IMR-90 (cell line): Measurements from ENCODE around the gene PHC1. TPM values are rescaled to one million over a fixed set of nuclear protein-coding genes. Genes with fewer than 3 reads are reported as not detected.

Experiments used
- ATAC-seq: fragments of 200-7000 bp; cut with Tn5 transposase; 2 replicates; pipeline ENCODE4 v1.9.1; 2020; ENCODE audit warnings: low read depth, mild to moderate bottlenecking, moderate library complexity
- BruUV-seq: library from RNA; stranded (reverse); fragments of 400-500 nt; replicated peaks from 2 replicates; lab custom pipeline; 2021; lab: Mats Ljungman, UMichigan
- CTCF ChIA-PET: fragments of 300-600 bp; formaldehyde crosslinking; extraction: SDS; loops from one replicate; lab custom pipeline; 2021; ENCODE audit warnings: antibody characterized with exemption; lab: Yijun Ruan, JAX
- POLR2A ChIA-PET: fragments of 300-600 bp; sonication (Branson Sonifier 250); formaldehyde crosslinking; loops from one replicate; lab custom pipeline; 2022; ENCODE audit warnings: antibody characterized with exemption; ENCODE audit not compliant: unreplicated experiment; lab: Charles Lee
- DNase-seq: peaks from one replicate; pipeline ENCODE4 v3.0.0; 2013
- H2AFZ ChIP-seq: replicated peaks from 2 replicates; pipeline ENCODE3; 2013; ENCODE audit warnings: low read length, mild to moderate bottlenecking; ENCODE audit not compliant: poor library complexity
- H2AK5ac ChIP-seq: 2 replicates; pipeline ENCODE4 v1.6.1; 2013; ENCODE audit warnings: low read depth, low read length, inconsistent platforms
- H2AK9ac ChIP-seq: replicated peaks from 2 replicates; pipeline ENCODE3; 2013; ENCODE audit warnings: mild to moderate bottlenecking, low read depth, low read length, moderate library complexity; ENCODE audit not compliant: poor library complexity
- H2BK120ac ChIP-seq: 2 replicates; pipeline ENCODE4 v1.6.1; 2013; ENCODE audit warnings: low read depth, low read length, inconsistent platforms
- H2BK15ac ChIP-seq: 3 replicates; pipeline ENCODE4 v1.6.1; 2013; ENCODE audit warnings: low read depth, low read length, inconsistent platforms
- H2BK20ac ChIP-seq: 2 replicates; pipeline ENCODE4 v1.6.1; 2013; ENCODE audit warnings: low read depth, mild to moderate bottlenecking, inconsistent platforms, low read length, moderate library complexity
- H2BK5ac ChIP-seq: 2 replicates; pipeline ENCODE4 v1.6.1; 2013; ENCODE audit warnings: mild to moderate bottlenecking, low read depth, low read length, inconsistent platforms; ENCODE audit not compliant: poor library complexity, severe bottlenecking
- H3K14ac ChIP-seq: replicated peaks from 2 replicates; pipeline ENCODE4 v1.6.1; 2013; ENCODE audit warnings: low read depth, low read length, inconsistent platforms
- H3K18ac ChIP-seq: 2 replicates; pipeline ENCODE4 v1.6.1; 2013; ENCODE audit warnings: low read depth, low read length, control low read depth
- H3K23ac ChIP-seq: 2 replicates; pipeline ENCODE4 v1.6.1; 2013; ENCODE audit warnings: low read depth, low read length, inconsistent platforms
- H3K27ac ChIP-seq: 2 replicates; pipeline ENCODE4 v1.5.1; 2013; ENCODE audit warnings: mild to moderate bottlenecking, control low read depth, low read length; ENCODE audit not compliant: insufficient read depth
- H3K27me3 ChIP-seq: 2 replicates; pipeline ENCODE4 v1.6.1; 2013; ENCODE audit warnings: low read length; ENCODE audit not compliant: control insufficient read depth, insufficient read depth
- H3K36me3 ChIP-seq: 2 replicates; pipeline ENCODE4 v1.6.1; 2013; ENCODE audit warnings: low read length, mixed read lengths; ENCODE audit not compliant: control insufficient read depth, insufficient read depth
- H3K4ac ChIP-seq: 2 replicates; pipeline ENCODE4 v1.6.1; 2013; ENCODE audit warnings: low read depth, low read length, inconsistent platforms
- H3K4me1 ChIP-seq: 2 replicates; pipeline ENCODE4 v1.6.1; 2013; ENCODE audit warnings: low read length, mixed read lengths; ENCODE audit not compliant: control insufficient read depth, insufficient read depth
- H3K4me2 ChIP-seq: 2 replicates; pipeline ENCODE4 v1.6.1; 2013; ENCODE audit warnings: low read depth, mild to moderate bottlenecking, control low read depth, low read length, moderate library complexity
- H3K4me3 ChIP-seq: 2 replicates; pipeline ENCODE4 v1.5.1; 2013; ENCODE audit warnings: low read depth, mild to moderate bottlenecking, control low read depth, low read length, moderate library complexity; ENCODE audit not compliant: insufficient read depth
- H3K56ac ChIP-seq: 2 replicates; pipeline ENCODE4 v1.6.1; 2013; ENCODE audit warnings: low read length, inconsistent platforms; ENCODE audit not compliant: insufficient read depth; ENCODE audit errors: extremely low read depth
- H3K79me1 ChIP-seq, 2 experiments: 2 replicates each; pipeline ENCODE4 v1.6.1; 2013; ENCODE audit warnings: low read length in 2 of 2, inconsistent platforms in 1 of 2, low read depth in 1 of 2
- H3K9ac ChIP-seq: 2 replicates; pipeline ENCODE4 v1.6.1; 2013; ENCODE audit warnings: low read depth, low read length, control low read depth
- H3K9me1 ChIP-seq: 2 replicates; pipeline ENCODE4 v1.6.1; 2013; ENCODE audit warnings: low read length, inconsistent platforms; ENCODE audit not compliant: insufficient read depth
- H3K9me3 ChIP-seq: 2 replicates; pipeline ENCODE4 v1.6.1; 2013; ENCODE audit warnings: low read length; ENCODE audit not compliant: control insufficient read depth, insufficient read depth
- H4K20me1 ChIP-seq: 2 replicates; pipeline ENCODE4 v1.6.1; 2013; ENCODE audit warnings: low read length, inconsistent platforms; ENCODE audit not compliant: insufficient read depth
- H4K5ac ChIP-seq: 2 replicates; pipeline ENCODE4 v1.6.1; 2013; ENCODE audit warnings: mild to moderate bottlenecking, low read depth, low read length, control low read depth
- H4K8ac ChIP-seq, 2 experiments: 2 replicates each; pipeline ENCODE4 v1.6.1; 2013; ENCODE audit warnings: low read depth in 2 of 2, low read length in 2 of 2, control low read depth in 1 of 2, inconsistent platforms in 1 of 2
- H4K91ac ChIP-seq: 2 replicates; pipeline ENCODE4 v1.6.1; 2013; ENCODE audit warnings: low read depth, low read length, inconsistent platforms; ENCODE audit not compliant: insufficient read depth
- NFE2L2 ChIP-seq: fragments of 150-350 bp; IDR thresholded peaks from 2 replicates; pipeline ENCODE4 v1.6.1; 2016; ENCODE audit warnings: low read depth, mild to moderate bottlenecking, low read length
- USF2 ChIP-seq: fragments of 150-350 bp; IDR thresholded peaks from 2 replicates; pipeline ENCODE4 v1.6.1; 2017; ENCODE audit warnings: mild to moderate bottlenecking, antibody characterized with exemption, low read length, low read depth
- dilution Hi-C: fragments of 300-500 bp; cut with HindIII; formaldehyde crosslinking; loops from one replicate; pipeline ENCODE4 v1.14.3; 2018; ENCODE audit warnings: low sequenced_read_pairs; ENCODE audit not compliant: unreplicated experiment
- in situ Hi-C: fragments of 300-500 bp; cut with MboI; formaldehyde crosslinking; loops from 3 replicates; pipeline ENCODE4 v1.14.3; 2019; ENCODE audit warnings: low sequenced_read_pairs, inconsistent platforms, mixed read lengths
- intact Hi-C: fragments of 100-400 bp; cut with micrococcal nuclease; formaldehyde crosslinking; loops from 2 replicates; pipeline ENCODE4 v1.10.0; 2022
- polyA plus RNA-seq, 3 experiments: library from polyadenylated mRNA; depleted of rRNA; stranded (reverse); fragments of >200 nt; gene quantifications; 2 replicates each; pipeline ENCODE4 v1.2.3, GENCODE V29; 2012; ENCODE audit warnings: low replicate concordance in 1 of 3
- total RNA-seq: library from RNA; depleted of rRNA; stranded (reverse); fragments of >200 nt; gene quantifications from 2 replicates; pipeline ENCODE4 v1.2.3, GENCODE V29; 2012

The PHC1 gene
- total and polyA plus RNA-seq, 2 of the 4 experiments (the other 2 are of a cell fraction) = 9.1 to 23.1 TPM

DNA sequence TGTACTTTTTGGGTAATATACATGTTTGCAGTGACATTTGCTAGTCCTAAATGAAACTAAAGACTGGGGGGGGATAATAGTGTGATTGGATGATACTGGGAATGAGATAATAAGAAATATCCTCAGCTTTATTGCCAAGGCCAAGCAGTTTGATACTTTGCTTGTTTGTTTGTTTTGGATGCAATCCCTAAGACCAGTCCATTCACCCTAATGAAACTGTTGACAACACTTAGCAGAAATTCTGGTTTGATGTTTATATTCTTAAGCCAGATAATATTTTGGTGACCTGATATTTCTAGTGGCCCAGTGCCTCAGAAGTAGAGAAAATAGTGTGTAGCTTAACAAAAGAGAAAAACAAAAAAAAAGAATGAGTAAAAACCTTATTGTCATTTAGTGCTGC lies 1.8 kb downstream of the PHC1 start:
- Histone ChIP-seq H3K4me1 (peaks cover 2% of the 10 kb centered on the region), H4K91ac (no peak overlapping the region), H3K18ac (no peak overlapping the region), H3K9ac (no peak overlapping the region), H3K23ac (no peak overlapping the region), H2AK9ac (no peak overlapping the region), H2BK20ac (no peak overlapping the region), H4K5ac (no peak overlapping the region), H2BK120ac (no peak overlapping the region), H3K14ac (no peak overlapping the region), H2BK5ac (peak overlapping the region; percentile 6), H3K56ac (no peak overlapping the region), H4K8ac (no peak overlapping the region), H3K36me3 (peaks cover 7% of the 10 kb centered on the region), H2BK15ac (no peak overlapping the region), H2AFZ (no peak overlapping the region), H3K9me3 (no peaks in the 10 kb centered on the region), H3K4me3 (no peak overlapping the region), H3K79me1 (peaks cover 7 to 31% of the 10 kb centered on the region in 2 experiments), H2AK5ac (no peak overlapping the region), H3K4me2 (peak overlapping the region; percentile 70), H3K27ac (no peak overlapping the region), H3K4ac (no peak overlapping the region), H3K9me1 (peaks cover 12% of the 10 kb centered on the region), H4K20me1 (no peaks in the 10 kb centered on the region), H3K27me3 (no peaks in the 10 kb centered on the region)
- dilution Hi-C loops = no loop called here
- DNase-seq (no peak), ATAC-seq (no peak)
- TSS peak; percentile 59 for BruUV-seq
- in situ Hi-C loops = no loop called here
- POLR2A ChIA-PET = no interaction called here
- CTCF ChIA-PET = interaction anchor here (0.8 to 1.9 kb wide), 2 partner anchors 25 to 33 kb away, joined by 3 to 5 read pairs; partner anchors contain the start of gene M6PR
- TF ChIP-seq USF2 (no peak), NFE2L2 (no peak)
- intact Hi-C loops = no loop called here
